Prostate gland (tissue), 2 donors: ENCODE results near the gene CBFA2T3. TPM values are rescaled to one million over a fixed set of nuclear protein-coding genes. Genes with fewer than 3 reads are reported as not detected.
"Not testable (repeated sequence)": the region's sequence is repeated elsewhere in the genome, so short reads cannot be mapped to it uniquely, and the experiment has no call there.

Experiments used
- DNase-seq: peaks from one replicate; pipeline ENCODE4 v3.0.0-alpha.2; 2019; ENCODE audit warnings: low spot score
- H3K27ac ChIP-seq, 2 donors: fragments of 200-600 bp; sonication (generic); 2 replicates each; pipeline ENCODE4 v1.5.1; 2017 to 2019
- H3K27me3 ChIP-seq: fragments of 200-600 bp; sonication (generic); replicated peaks from 2 replicates; pipeline ENCODE4 v1.5.1; 2019; ENCODE audit not compliant: insufficient read depth
- H3K36me3 ChIP-seq, 2 donors: fragments of 200-600 bp; sonication (generic); 1 replicate in 1 of 2; 2 replicates in 1 of 2; pipeline versions ENCODE4 v1.5.1 to v1.8.1; 2017 to 2019
- H3K4me1 ChIP-seq: fragments of 200-600 bp; sonication (generic); replicated peaks from 2 replicates; pipeline ENCODE4 v1.5.1; 2019
- H3K4me3 ChIP-seq, 2 donors: fragments of 200-600 bp; sonication (generic); 2 replicates each; pipeline ENCODE4 v1.5.1; 2017 to 2019
- H3K9me3 ChIP-seq: fragments of 200-600 bp; sonication (generic); 2 replicates; pipeline ENCODE4 v1.5.1; 2017
- CTCF ChIP-seq, 4 experiments: fragments of 200-600 bp in 2 of 4; fragments of 450-650 bp in 2 of 4; sonication (generic) in 2 of 4; IDR thresholded peaks; 1 replicate in 3 of 4; 2 replicates in 1 of 4; pipeline ENCODE4 v1.5.1; 2016 to 2019; ENCODE audit warnings: antibody characterized with exemption in 4 of 4, mild to moderate bottlenecking in 2 of 4, moderate library complexity in 2 of 4
- POLR2A ChIP-seq: fragments of 450-650 bp; IDR thresholded peaks from one replicate; pipeline ENCODE4 v1.6.1; 2016; ENCODE audit warnings: antibody characterized with exemption, mild to moderate bottlenecking
- POLR2AphosphoS5 ChIP-seq: sonication (generic); formaldehyde crosslinking; IDR thresholded peaks from one replicate; pipeline ENCODE4 v1.6.1; 2017; ENCODE audit warnings: antibody characterized with exemption
- WGBS: methylation state at CpG from one replicate; pipeline ENCODE4 v1.1.5; 2018; 5-methylcytosine and 5-hydroxymethylcytosine counted together
- intact Hi-C: fragments of 100-400 bp; cut with DNase I; formaldehyde crosslinking; loops from one replicate; pipeline ENCODE4 v1.14.2; 2022
- total RNA-seq, 2 donors: library from RNA; depleted of rRNA; stranded (reverse); fragments of >200 nt; gene quantifications; one replicate each; pipeline ENCODE4 v1.1.0, GENCODE V29; 2016

The CBFA2T3 gene
- total RNA-seq, 2 donors from 2014 or later: 4.5 to 8.7 TPM

GRCh38 chr16:88920618-88921590 lies 56.1 kb downstream of the CBFA2T3 start:
- H3K27ac ChIP-seq: peak overlapping the region; percentile 62 to 74
- TF ChIP-seq POLR2AphosphoS5: peak; percentile 80
- TF ChIP-seq POLR2A: no peak
- no peak for TF ChIP-seq CTCF (IDR thresholded peaks at IDR 0.05)
- no peaks in the 10 kb centered on the region for H3K36me3 ChIP-seq
- H3K4me1 ChIP-seq: peaks cover 14% of the 10 kb centered on the region
- no peaks in the 10 kb centered on the region for H3K9me3 ChIP-seq
- intact Hi-C loops: no loop called here
- 20% methylated on average over 28 of the region's 28 CpGs for WGBS
- DNase-seq: peak; percentile 65
- H3K27me3 ChIP-seq: no peaks in the 10 kb centered on the region
- H3K4me3 ChIP-seq: no peak overlapping the region

GRCh38 chr16:88919936-88920335 lies 57.1 kb downstream of the CBFA2T3 start:
- no peaks in the 10 kb centered on the region for H3K27me3 ChIP-seq
- no peaks in the 10 kb centered on the region for H3K36me3 ChIP-seq
- H3K4me3 ChIP-seq: no peak overlapping the region
- DNase-seq: no peak
- peaks cover 14% of the 10 kb centered on the region for H3K4me1 ChIP-seq
- no peaks in the 10 kb centered on the region for H3K9me3 ChIP-seq
- intact Hi-C loops: no loop called here
- TF ChIP-seq CTCF (IDR thresholded peaks at IDR 0.05) (no peak), POLR2AphosphoS5 (no peak), POLR2A (no peak)
- WGBS: 95% methylated on average over 12 of the region's 12 CpGs
- H3K27ac ChIP-seq: peak overlapping the region in 1 of 2 donors; percentile 74

- intact Hi-C loops, H3K27me3 ChIP-seq, H3K36me3 ChIP-seq, H3K9me3 ChIP-seq, H3K4me3 ChIP-seq: not testable (repeated sequence)
- H3K4me1 ChIP-seq: peaks cover 14% of the 10 kb centered on the region
- TF ChIP-seq POLR2AphosphoS5: peak; percentile 81
- WGBS: 68% methylated on average over 8 of the region's 8 CpGs
- peak; percentile 69 for DNase-seq
- peak overlapping the region; percentile 70 to 74 for H3K27ac ChIP-seq
Measured at GRCh38 chr16:88918896-88919295, 58.1 kb downstream of the CBFA2T3 start.

- H3K4me3 ChIP-seq: no peak overlapping the region
- H3K36me3 ChIP-seq: no peaks in the 10 kb centered on the region
- intact Hi-C loops: no loop called here
- no peak for DNase-seq
- TF ChIP-seq POLR2A: no peak
- no peak for TF ChIP-seq POLR2AphosphoS5
- no peak for TF ChIP-seq CTCF (IDR thresholded peaks at IDR 0.05)
- H3K4me1 ChIP-seq: peaks cover 14% of the 10 kb centered on the region
- H3K9me3 ChIP-seq: no peaks in the 10 kb centered on the region
- H3K27me3 ChIP-seq: no peaks in the 10 kb centered on the region
- WGBS: 92% methylated on average over 19 of the region's 19 CpGs
- H3K27ac ChIP-seq: peak overlapping the region; percentile 70 to 74
Measured at GRCh38 chr16:88917915-88918627, 58.9 kb downstream of the CBFA2T3 start.

- H3K4me1 ChIP-seq: peaks cover 13% of the 10 kb centered on the region
- H3K27me3 ChIP-seq: no peaks in the 10 kb centered on the region
- H3K4me3 ChIP-seq: no peak overlapping the region
- WGBS: 71% methylated on average over 30 of the region's 30 CpGs
- TF ChIP-seq CTCF (IDR thresholded peaks at IDR 0.05): no peak
- no peak for TF ChIP-seq POLR2A
- TF ChIP-seq POLR2AphosphoS5: no peak
- H3K36me3 ChIP-seq: no peaks in the 10 kb centered on the region
- intact Hi-C loops: no loop called here
- DNase-seq: no peak
- H3K9me3 ChIP-seq: no peaks in the 10 kb centered on the region
- H3K27ac ChIP-seq: peak overlapping the region; percentile 70 to 74
Measured at GRCh38 chr16:88917146-88917914, 59.7 kb downstream of the CBFA2T3 start.
